Transverse colon (tissue), 3 donors: ENCODE data around the gene MYL6B.

Experiments used
- POLR2A ChIP-seq: fragments of 450-650 bp; IDR thresholded peaks from one replicate; pipeline ENCODE4 v1.6.1; 2016; ENCODE audit warnings: antibody characterized with exemption, mild to moderate bottlenecking, moderate library complexity
- TF ChIP-seq, protein P1 (sequence below), 5 experiments: fragments of 200-600 bp in 3 of 5; fragments of 450-650 bp in 2 of 5; sonication (generic) in 3 of 5; IDR thresholded peaks; 1 replicate in 2 of 5; 2 replicates in 3 of 5; pipeline ENCODE4 v1.5.1; 2016 to 2017; ENCODE audit warnings: antibody characterized with exemption in 5 of 5, inconsistent platforms in 3 of 5, mild to moderate bottlenecking in 2 of 5, moderate library complexity in 1 of 5

DNA sequence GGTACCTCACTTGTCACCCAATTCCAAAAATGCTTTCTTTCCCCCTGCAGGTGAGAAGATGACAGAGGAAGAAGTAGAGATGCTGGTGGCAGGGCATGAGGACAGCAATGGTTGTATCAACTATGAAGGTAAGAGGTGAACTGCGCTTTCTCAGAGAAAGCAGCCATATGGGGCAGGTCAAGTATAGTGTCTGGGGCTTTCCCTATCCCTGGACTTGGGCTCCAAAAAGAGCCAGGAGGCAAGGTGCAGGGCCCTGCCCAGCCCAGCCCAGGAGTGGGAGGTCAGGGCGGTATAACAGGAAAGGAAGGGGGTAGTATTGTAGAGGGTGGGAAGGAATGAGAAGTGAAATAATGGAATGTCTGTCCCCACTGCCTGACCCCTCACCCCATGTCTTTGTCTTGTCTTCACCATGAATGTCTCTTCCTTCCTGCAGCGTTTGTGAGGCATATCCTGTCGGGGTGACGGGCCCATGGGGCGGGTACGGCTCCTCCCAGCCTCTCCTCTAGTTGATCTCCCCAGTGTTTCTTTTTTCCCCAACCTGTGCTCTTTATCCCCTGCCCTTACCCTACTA is 7.9 kb downstream of the MYL6B start:
- TF ChIP-seq, protein P1, sequence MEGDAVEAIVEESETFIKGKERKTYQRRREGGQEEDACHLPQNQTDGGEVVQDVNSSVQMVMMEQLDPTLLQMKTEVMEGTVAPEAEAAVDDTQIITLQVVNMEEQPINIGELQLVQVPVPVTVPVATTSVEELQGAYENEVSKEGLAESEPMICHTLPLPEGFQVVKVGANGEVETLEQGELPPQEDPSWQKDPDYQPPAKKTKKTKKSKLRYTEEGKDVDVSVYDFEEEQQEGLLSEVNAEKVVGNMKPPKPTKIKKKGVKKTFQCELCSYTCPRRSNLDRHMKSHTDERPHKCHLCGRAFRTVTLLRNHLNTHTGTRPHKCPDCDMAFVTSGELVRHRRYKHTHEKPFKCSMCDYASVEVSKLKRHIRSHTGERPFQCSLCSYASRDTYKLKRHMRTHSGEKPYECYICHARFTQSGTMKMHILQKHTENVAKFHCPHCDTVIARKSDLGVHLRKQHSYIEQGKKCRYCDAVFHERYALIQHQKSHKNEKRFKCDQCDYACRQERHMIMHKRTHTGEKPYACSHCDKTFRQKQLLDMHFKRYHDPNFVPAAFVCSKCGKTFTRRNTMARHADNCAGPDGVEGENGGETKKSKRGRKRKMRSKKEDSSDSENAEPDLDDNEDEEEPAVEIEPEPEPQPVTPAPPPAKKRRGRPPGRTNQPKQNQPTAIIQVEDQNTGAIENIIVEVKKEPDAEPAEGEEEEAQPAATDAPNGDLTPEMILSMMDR (IDR thresholded peaks at IDR 0.05): no peak
- TF ChIP-seq POLR2A: peak; percentile 34
